ENCODE data around the gene METTL25.

Gene METTL25

GRCh38 chr12:82436354-82436753 is 78.0 kb downstream of the METTL25 start:
- TF ChIP-seq CTCF (conservative IDR thresholded peaks at IDR 0.05; ENCODE audit: low read depth, low read length) = no peak
- DNase-seq (ENCODE audit: low read depth) = no peak

DNA sequence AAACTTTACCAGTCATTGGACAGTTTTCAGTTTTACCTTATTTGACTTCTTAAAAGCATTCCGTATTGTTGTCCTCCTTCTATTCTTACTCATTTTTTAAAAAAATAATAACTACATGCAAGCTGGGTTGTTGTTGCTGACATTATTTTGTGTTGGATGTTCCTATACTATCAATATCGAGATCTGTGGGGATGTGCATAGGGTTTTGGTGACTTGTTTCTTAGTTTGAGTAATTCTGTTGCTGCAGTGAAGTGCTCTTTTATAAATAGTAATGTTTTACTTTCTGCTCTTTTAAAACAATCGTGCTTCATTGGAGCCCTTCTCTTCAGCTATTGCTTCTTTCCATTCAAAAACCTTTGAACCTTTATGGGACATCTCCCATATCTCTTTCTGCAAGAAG is 79.4 kb downstream of the METTL25 start:
- TF ChIP-seq CTCF (conservative IDR thresholded peaks at IDR 0.05; ENCODE audit: low read depth, low read length) = no peak
- no peak overlapping the region for H3K4me3 ChIP-seq (ENCODE audit: low read depth, low read length)
- no peak for DNase-seq (ENCODE audit: low read depth)

More at GRCh38 chr12:82436354-82436753, 78.0 kb downstream of the METTL25 start:
- no peak overlapping the region for H3K4me3 ChIP-seq (ENCODE audit: low read depth, low read length)

- no peak overlapping the region for H3K4me3 ChIP-seq (ENCODE audit: low read depth, low read length)
- DNase-seq (ENCODE audit: low read depth) = no peak
Measured at GRCh38 chr12:82438356-82438755, 80.0 kb downstream of the METTL25 start.

DNA sequence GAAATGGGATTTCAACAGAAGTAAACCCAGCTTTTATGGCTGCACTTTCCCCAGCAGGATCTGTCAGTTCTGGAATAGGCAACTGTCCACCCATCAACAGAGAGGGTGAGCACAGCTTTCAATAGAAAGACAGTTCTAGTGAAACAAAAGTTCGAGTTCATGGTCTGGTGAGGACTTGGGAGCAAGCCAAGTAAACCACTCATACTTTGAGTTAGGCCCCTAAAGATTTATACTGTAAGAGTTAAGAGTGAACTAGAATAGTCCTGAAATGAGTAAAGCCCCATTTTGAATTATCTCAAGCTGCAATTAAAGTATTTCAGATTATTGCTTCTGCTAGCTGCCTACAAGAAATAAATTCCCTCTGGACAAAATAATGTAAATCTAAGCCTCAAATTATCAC is 82.6 kb downstream of the METTL25 start:
- DNase-seq (ENCODE audit: low read depth) = peak; percentile 3
- TF ChIP-seq CTCF (conservative IDR thresholded peaks at IDR 0.05; ENCODE audit: low read depth, low read length) = no peak
- H3K4me3 ChIP-seq (ENCODE audit: low read depth, low read length) = no peak overlapping the region

More at GRCh38 chr12:82438356-82438755, 80.0 kb downstream of the METTL25 start:
- TF ChIP-seq CTCF (conservative IDR thresholded peaks at IDR 0.05; ENCODE audit: low read depth, low read length) = no peak

GRCh38 chr12:82448911-82449578 is 90.7 kb downstream of the METTL25 start:
- TF ChIP-seq CTCF (conservative IDR thresholded peaks at IDR 0.05; ENCODE audit: low read depth, low read length) = no peak
- no peak overlapping the region for H3K4me3 ChIP-seq (ENCODE audit: low read depth, low read length)
- no peak for DNase-seq (ENCODE audit: low read depth)

DNA sequence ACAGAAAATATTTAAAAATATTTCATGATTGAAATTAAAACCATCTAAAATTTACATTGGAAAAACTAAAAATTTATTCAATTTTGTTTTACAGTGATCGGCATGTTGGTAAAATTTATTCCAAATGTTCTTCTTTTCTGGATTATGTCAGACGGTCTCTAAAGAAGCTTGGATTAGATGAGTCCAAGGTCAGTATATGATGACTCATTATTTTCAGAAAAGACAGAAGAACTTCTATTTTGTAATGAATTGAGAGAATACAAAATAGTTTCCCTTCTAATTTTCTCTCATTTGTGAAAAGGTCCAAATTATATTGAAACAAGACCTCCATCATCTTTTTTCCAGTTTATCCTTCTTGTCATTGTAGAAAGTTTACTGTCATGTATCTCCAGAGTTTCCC is 98.3 kb downstream of the METTL25 start:
- no peak for TF ChIP-seq CTCF (conservative IDR thresholded peaks at IDR 0.05; ENCODE audit: low read depth, low read length)
- no peak overlapping the region for H3K4me3 ChIP-seq (ENCODE audit: low read depth, low read length)
- no peak for DNase-seq (ENCODE audit: low read depth)

GRCh38 chr12:82458101-82458500 is 99.8 kb downstream of the METTL25 start:
- TF ChIP-seq CTCF (conservative IDR thresholded peaks at IDR 0.05; ENCODE audit: low read depth, low read length) = no peak
- H3K4me3 ChIP-seq (ENCODE audit: low read depth, low read length) = no peak overlapping the region
- DNase-seq (ENCODE audit: low read depth) = no peak

All from choroid plexus epithelial cell (primary cell).